Measurements from ENCODE around the gene GTF2I.
"Not testable (repeated sequence)": the region's sequence is repeated elsewhere in the genome, so short reads cannot be mapped to it uniquely, and the experiment has no call there.

DNA sequence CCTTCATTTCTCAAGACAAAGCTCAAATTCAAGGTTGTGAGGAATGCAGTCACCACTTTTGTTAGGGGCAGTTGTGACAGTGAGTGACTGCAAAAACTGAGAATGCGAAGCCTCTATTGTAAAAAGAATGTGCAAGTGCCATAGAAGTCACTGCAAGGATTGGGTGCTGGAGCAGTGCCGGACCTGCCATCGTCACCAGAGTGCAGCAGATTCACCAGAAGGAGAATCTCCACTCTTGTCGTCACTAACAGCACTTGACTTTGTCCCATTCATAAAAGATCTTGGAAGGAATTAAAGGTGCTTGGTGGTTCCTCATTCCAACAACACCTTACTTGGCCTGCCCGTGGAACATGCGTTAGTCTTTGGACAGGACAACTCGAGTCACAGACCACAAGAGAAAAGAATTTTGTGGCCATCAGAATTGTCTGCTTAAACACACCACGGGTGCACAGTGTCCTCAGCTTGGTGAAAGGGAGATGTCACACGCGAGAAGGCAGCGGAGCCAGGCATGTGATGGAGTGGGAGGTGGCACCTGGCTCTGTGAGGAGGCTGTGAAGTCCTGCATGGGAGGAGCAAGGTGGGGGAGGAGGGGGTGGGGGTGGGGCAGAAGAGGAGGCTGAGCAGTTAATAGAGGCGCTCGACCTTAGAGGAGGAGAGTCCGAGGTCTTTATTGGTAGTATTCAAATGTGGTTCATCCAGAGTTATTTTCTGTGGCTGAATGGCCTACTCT is 82.6 kb downstream of the GTF2I start:
- TF ChIP-seq POLR2A (IDR thresholded peaks at IDR 0.05): not testable (repeated sequence)
- TF ChIP-seq, protein P1, sequence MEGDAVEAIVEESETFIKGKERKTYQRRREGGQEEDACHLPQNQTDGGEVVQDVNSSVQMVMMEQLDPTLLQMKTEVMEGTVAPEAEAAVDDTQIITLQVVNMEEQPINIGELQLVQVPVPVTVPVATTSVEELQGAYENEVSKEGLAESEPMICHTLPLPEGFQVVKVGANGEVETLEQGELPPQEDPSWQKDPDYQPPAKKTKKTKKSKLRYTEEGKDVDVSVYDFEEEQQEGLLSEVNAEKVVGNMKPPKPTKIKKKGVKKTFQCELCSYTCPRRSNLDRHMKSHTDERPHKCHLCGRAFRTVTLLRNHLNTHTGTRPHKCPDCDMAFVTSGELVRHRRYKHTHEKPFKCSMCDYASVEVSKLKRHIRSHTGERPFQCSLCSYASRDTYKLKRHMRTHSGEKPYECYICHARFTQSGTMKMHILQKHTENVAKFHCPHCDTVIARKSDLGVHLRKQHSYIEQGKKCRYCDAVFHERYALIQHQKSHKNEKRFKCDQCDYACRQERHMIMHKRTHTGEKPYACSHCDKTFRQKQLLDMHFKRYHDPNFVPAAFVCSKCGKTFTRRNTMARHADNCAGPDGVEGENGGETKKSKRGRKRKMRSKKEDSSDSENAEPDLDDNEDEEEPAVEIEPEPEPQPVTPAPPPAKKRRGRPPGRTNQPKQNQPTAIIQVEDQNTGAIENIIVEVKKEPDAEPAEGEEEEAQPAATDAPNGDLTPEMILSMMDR (IDR thresholded peaks at IDR 0.05): not testable (repeated sequence)
